GM18951 (cell line): Measurements from ENCODE around the gene KCND1.
A peak's percentile ranks its signal among the peaks of the same experiment; 100 is the strongest.

Experiments
- POLR2A ChIP-seq: IDR thresholded peaks from 4 replicates; pipeline ENCODE4 v1.6.1; 2011; ENCODE audit warnings: mild to moderate bottlenecking; ENCODE audit not compliant: insufficient read length, insufficient read depth; ENCODE audit errors: extremely low read depth
- in situ Hi-C: fragments of 300-500 bp; cut with MboI; formaldehyde crosslinking; loops from one replicate; pipeline ENCODE4 v1.12.0; 2022; ENCODE audit warnings: low sequenced_read_pairs, mixed read lengths, inconsistent platforms; ENCODE audit not compliant: unreplicated experiment

KCND1 gene

GRCh38 chrX:48919360-48919841 is 52.2 kb downstream of the KCND1 start:
- no peak for TF ChIP-seq POLR2A
- in situ Hi-C loops = no loop called here

DNA sequence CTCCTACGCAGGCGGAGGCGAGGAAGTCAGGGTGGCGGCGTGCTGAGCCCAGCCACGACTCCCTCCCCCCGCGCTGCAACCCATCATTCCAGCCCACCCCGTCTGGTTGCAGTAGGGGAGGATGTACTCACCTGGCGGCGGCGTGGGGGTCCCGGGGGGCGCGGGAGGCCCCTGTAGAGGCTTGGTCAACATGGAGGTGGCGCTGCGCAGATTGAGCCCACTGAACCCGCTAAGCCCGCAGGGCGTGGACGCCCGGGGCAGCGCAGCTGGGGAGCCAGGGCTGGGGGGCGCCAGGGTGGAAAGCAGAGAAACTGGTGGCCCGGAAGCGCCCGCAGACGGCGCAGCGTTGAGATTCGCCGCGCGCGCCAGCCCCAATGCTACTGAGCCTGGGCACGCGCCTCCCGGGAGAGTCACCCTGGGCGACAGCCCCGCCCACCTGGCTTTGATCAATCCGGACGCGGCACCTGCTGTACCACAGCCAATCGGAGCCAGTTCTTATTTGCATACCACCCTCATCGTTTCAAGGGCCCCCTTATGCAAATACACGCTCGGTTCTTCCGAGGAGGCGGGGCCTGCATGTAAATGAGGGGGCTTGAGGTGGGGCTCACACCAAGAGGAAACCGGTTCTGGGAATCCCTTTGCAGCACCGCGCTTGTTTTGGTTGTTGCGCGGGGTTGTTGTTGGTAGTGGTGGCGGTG is 52.9 kb downstream of the KCND1 start, which contains the start of gene PIM2:
TSS of gene PIM2 (minus strand) at position 382 of the 698 bp plus-strand sequence. CDS start at position 192, 190 bp downstream.
- TF ChIP-seq POLR2A = peak; percentile 98
- in situ Hi-C loops = no loop called here

- in situ Hi-C loops = no loop called here
- TF ChIP-seq POLR2A = no peak
Observed at GRCh38 chrX:48918301-48918642, 53.4 kb downstream of the KCND1 start.

DNA sequence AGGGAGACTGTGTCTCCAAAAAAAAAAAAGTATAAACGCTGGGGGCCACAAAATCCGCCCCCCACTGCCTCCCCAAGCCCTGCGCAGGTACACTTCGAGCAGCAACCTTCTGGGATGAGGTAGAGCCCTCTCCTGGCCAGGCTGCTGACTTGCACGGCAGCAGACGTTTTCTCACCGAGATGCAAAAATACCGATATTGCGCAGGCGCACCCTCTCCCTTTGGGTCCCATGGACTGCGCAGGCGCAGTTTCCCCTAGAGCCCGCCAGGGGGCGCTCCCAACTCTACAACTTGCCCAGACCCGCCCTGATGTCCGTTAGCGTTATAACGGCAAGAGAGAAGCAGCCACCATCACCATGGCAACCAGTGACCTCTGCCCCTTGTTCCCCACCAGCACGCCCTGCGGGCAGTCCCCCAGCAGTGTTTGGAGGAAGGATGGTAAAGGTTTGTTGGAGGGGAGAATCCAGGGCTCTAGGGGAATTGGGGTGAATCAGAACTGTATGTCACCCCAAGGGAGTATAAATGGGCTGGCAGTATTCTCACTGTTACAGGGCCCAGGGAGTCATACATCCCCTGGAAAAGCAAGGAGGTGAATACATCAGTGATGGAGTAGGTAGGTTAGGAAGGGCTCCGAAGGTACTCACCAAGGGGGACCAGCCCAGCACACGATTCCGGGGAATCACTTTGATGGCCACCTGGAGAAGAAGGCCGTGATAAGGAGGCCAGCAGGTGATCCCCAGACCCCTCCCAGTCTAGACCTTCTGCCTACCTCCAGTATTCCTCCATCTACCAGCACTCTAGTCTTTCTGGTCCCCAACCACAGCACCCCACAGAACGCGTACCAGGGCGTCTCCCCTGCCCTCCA is 54.3 kb downstream of the KCND1 start:
- in situ Hi-C loops = no loop called here
- TF ChIP-seq POLR2A = no peak

GRCh38 chrX:48914593-48915493 is 56.8 kb downstream of the KCND1 start:
- in situ Hi-C loops = no loop called here
- no peak for TF ChIP-seq POLR2A

DNA sequence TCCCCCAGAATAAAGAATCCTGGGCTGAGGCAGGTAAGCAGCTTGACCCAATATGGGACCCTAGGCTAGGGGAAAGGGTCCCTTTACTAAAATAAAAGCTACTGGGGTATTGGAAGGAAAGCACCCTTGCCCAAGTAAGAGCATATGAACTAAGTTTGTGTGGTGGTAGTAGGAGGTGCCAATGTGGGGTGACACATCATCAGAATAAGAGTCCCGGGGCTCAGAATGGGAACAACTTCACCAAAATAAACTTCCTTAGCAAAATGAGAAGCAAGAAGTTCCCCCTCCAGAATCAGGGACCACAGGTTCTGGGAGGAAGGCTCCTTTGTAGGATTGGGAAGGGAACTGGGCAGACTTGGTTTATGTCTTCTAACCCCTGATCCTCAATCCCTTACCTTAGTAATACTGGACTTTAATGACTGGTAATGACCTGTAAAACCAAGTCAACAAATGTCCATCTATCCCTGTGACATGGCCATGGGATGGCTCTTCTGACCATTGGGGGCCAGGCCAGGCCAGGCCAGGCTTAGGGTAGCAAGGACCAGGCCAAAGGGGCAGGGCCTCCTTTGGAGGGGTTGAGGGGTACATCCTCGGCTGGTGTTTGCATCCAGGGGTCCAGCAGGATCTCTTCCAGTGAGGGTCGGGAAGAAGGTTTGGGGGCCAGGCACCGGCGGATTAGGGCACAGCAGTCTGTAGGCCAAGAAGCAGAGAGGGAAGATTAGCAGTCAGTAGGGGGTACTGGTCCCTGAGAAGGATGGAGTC is 57.9 kb downstream of the KCND1 start:
- TF ChIP-seq POLR2A = no peak
- in situ Hi-C loops = no loop called here

- in situ Hi-C loops = no loop called here
- TF ChIP-seq POLR2A = peak; percentile 64
Observed at GRCh38 chrX:48911412-48912182, 60.0 kb downstream of the KCND1 start, which contains the start of gene SLC35A2. Gene SLC35A2 (minus strand): TSS chrX:48911646. CDS start chrX:48911636, 10 bp downstream.
